ENCODE measurements around the gene IL37. TPM values are rescaled to one million over a fixed set of nuclear protein-coding genes. Genes with fewer than 3 reads are reported as not detected.

IL37 gene
- total RNA-seq, 1 experiment from 2014 or later, result not detected

GRCh38 chr2:112870841-112871835 lies 39.8 kb upstream of the IL37 start:
- Mint-ChIP-seq H3K27me3 (ENCODE audit: low read depth) (no peaks in the 10 kb centered on the region), H3K27ac (peak overlapping the region; percentile 5 to 21 (median 6); a peak in 2 of 7 replicates), H3K4me1 (peaks cover 13% of the 10 kb centered on the region in 2 experiments), H3K36me3 (ENCODE audit: insufficient read depth in 1 of 3, low read depth in 3 of 3) (peaks cover 7 to 13% (median 9%) of the 10 kb centered on the region in 3 experiments), H3K4me3 (no peak overlapping the region), H3K9me3 (peaks cover 13 to 19% of the 10 kb centered on the region in 2 experiments)
- no peak overlapping the region for H3K27ac ChIP-seq (ENCODE audit: insufficient read length, low read depth, low read length)
- no peaks in the 10 kb centered on the region for H3K27me3 ChIP-seq (ENCODE audit: insufficient read depth, low read length)
- WGBS (ENCODE audit: extremely low coverage, insufficient read length, low lambda C conversion rate), result no CpG with 5 or more reads among the region's 9 CpGs
- no peak overlapping the region for H2BK15ac ChIP-seq (ENCODE audit: low read depth, low read length)
- no peak overlapping the region for H2BK120ac ChIP-seq (ENCODE audit: low read depth, low read length, poor library complexity, severe bottlenecking)
- no peak overlapping the region for H2AFZ ChIP-seq (ENCODE audit: low read length)
- no peak overlapping the region for H4K91ac ChIP-seq (ENCODE audit: insufficient read length, low read depth, low read length)
- no peak overlapping the region for H3K9ac ChIP-seq (ENCODE audit: extremely low read depth, insufficient read length, low read length)
- H3K56ac ChIP-seq (ENCODE audit: insufficient read length, low read depth, low read length), result no peak overlapping the region
- no peak overlapping the region for H2BK12ac ChIP-seq (ENCODE audit: insufficient read length, low read depth, low read length)
- H3K18ac ChIP-seq (ENCODE audit: insufficient read length, low read depth, low read length), result no peak overlapping the region
- no peaks in the 10 kb centered on the region for H3K79me1 ChIP-seq (ENCODE audit: insufficient read depth, low read depth, low read length, poor library complexity, severe bottlenecking)
- no peak for TF ChIP-seq CTCF (conservative IDR thresholded peaks at IDR 0.05)
- H3K9me3 ChIP-seq (ENCODE audit: control insufficient read depth, low read depth, low read length), result peaks cover 6% of the 10 kb centered on the region
- DNase-seq, result no peak
- H3T11ph ChIP-seq (ENCODE audit: low read length), result no peak overlapping the region
- no peak overlapping the region for H3K4ac ChIP-seq (ENCODE audit: low read depth, low read length)
- H3K14ac ChIP-seq (ENCODE audit: insufficient read depth, low read length), result peak overlapping the region; percentile 49
- H2BK20ac ChIP-seq (ENCODE audit: low read depth, low read length, poor library complexity, severe bottlenecking), result no peak overlapping the region
- H2AK5ac ChIP-seq (ENCODE audit: insufficient read length, low read length), result no peak overlapping the region
- no peaks in the 10 kb centered on the region for H4K20me1 ChIP-seq (ENCODE audit: control insufficient read depth, insufficient read depth, insufficient read length)
- no peak overlapping the region for H2BK5ac ChIP-seq (ENCODE audit: insufficient read length, low read length)
- H3K4me2 ChIP-seq (ENCODE audit: insufficient read depth, insufficient read length, low read length), result no peak overlapping the region
- no peak overlapping the region for H3K23ac ChIP-seq (ENCODE audit: insufficient read length, low read depth, low read length)
- no peaks in the 10 kb centered on the region for H3K23me2 ChIP-seq (ENCODE audit: insufficient read length, low read depth, low read length, poor library complexity, severe bottlenecking)
- no peaks in the 10 kb centered on the region for H3K79me2 ChIP-seq (ENCODE audit: insufficient read depth, low read length)
- no peak overlapping the region for H4K5ac ChIP-seq (ENCODE audit: insufficient read length, low read depth, low read length)
- peaks cover 7% of the 10 kb centered on the region; the same call in 1 of the 2 replicates for H3K4me1 ChIP-seq (ENCODE audit: insufficient read depth, low read length)
- no peak overlapping the region for H4K8ac ChIP-seq (replicated peaks; ENCODE audit: insufficient read length, low read depth, low read length)

Measured in H9 (cell line).